Endothelial cell of umbilical vein (primary cell): ENCODE data around the gene TBC1D17. TPM values are rescaled to one million over a fixed set of nuclear protein-coding genes. Genes with fewer than 3 reads are reported as not detected.

Source experiments
- BruUV-seq: library from RNA; stranded (reverse); fragments of 400-500 nt; replicated peaks from 2 replicates; lab custom pipeline; 2021; lab: Mats Ljungman, UMichigan
- CTCF ChIA-PET: fragments of 300-600, 350-600 bp; sonication (Branson Sonifier 250); formaldehyde crosslinking; loops from one replicate; lab custom pipeline; 2021; ENCODE audit warnings: antibody characterized with exemption, inconsistent platforms; lab: Charles Lee
- POLR2A ChIA-PET: fragments of 300-600, 350-600 bp; sonication (Branson Sonifier 250); formaldehyde crosslinking; loops from one replicate; lab custom pipeline; 2021; ENCODE audit warnings: antibody characterized with exemption, inconsistent platforms; lab: Charles Lee
- DNase-seq: peaks from one replicate; pipeline ENCODE4 v3.0.0-alpha.2; 2011; ENCODE audit warnings: low read depth, low spot score
- FAIRE-seq: peaks from 2 replicates; lab custom pipeline; 2011; peaks lifted over from hg19 to GRCh38; lab: Jason Lieb, UNC
- H2AFZ ChIP-seq: 2 replicates; pipeline ENCODE4 v1.6.0; 2012; ENCODE audit warnings: low read depth, low read length, control low read depth, inconsistent platforms
- H3K27ac ChIP-seq: 2 replicates; pipeline ENCODE4 v1.5.1; 2011; ENCODE audit warnings: low read depth, mild to moderate bottlenecking, control low read depth, low read length, moderate library complexity; ENCODE audit not compliant: insufficient read depth
- H3K27me3 ChIP-seq, 2 experiments: 2 replicates each; pipeline versions ENCODE4 v1.6.0 to v1.6.1; 2011; ENCODE audit warnings: low read length in 2 of 2, mixed read lengths in 1 of 2; ENCODE audit not compliant: control insufficient read depth in 2 of 2, insufficient read depth in 2 of 2
- H3K36me3 ChIP-seq, 2 experiments: 2 replicates in 1 of 2; 3 replicates in 1 of 2; pipeline ENCODE4 v1.5.1; 2011; ENCODE audit warnings: low read length in 2 of 2, mild to moderate bottlenecking in 1 of 2, moderate library complexity in 1 of 2; ENCODE audit not compliant: control insufficient read depth in 2 of 2, insufficient read depth in 2 of 2; ENCODE audit errors: extremely low read depth in 1 of 2
- H3K4me1 ChIP-seq: 3 replicates; pipeline ENCODE4 v1.5.1; 2011; ENCODE audit warnings: mild to moderate bottlenecking, low read length; ENCODE audit not compliant: control insufficient read depth, insufficient read depth; ENCODE audit errors: extremely low read depth
- H3K4me2 ChIP-seq: 2 replicates; pipeline ENCODE4 v1.6.1; 2011; ENCODE audit warnings: low read length, control low read depth, mixed read lengths; ENCODE audit not compliant: insufficient read depth
- H3K4me3 ChIP-seq, 3 experiments: fragments of 200-600 bp in 1 of 3; sonication (generic), shearing (Covaris generic) in 1 of 3; replicated peaks in 1 of 3; 2 replicates each; pipeline ENCODE4 v1.5.1; 2011 to 2016; ENCODE audit warnings: control low read depth in 3 of 3, low read length in 3 of 3, mild to moderate bottlenecking in 2 of 3, inconsistent platforms in 1 of 3, low read depth in 1 of 3, moderate library complexity in 1 of 3; ENCODE audit not compliant: insufficient read depth in 1 of 3
- H3K79me2 ChIP-seq: 2 replicates; pipeline ENCODE4 v1.6.0; 2012; ENCODE audit warnings: low read length, inconsistent platforms; ENCODE audit not compliant: control insufficient read depth, insufficient read depth
- H3K9ac ChIP-seq: replicated peaks from 2 replicates; pipeline ENCODE3; 2011; ENCODE audit warnings: low read length, control low read depth; ENCODE audit not compliant: insufficient read depth; ENCODE audit errors: extremely low read depth
- H3K9me1 ChIP-seq: replicated peaks from 3 replicates; pipeline ENCODE4 v1.6.0; 2011; ENCODE audit warnings: mild to moderate bottlenecking, low read length; ENCODE audit not compliant: control insufficient read depth, insufficient read depth; ENCODE audit errors: extremely low read depth
- H3K9me3 ChIP-seq: replicated peaks from 2 replicates; pipeline ENCODE4 v1.5.1; 2012; ENCODE audit warnings: low read length, inconsistent platforms; ENCODE audit not compliant: control insufficient read depth, insufficient read depth
- H4K20me1 ChIP-seq: replicated peaks from 2 replicates; pipeline ENCODE3; 2011; ENCODE audit warnings: mild to moderate bottlenecking, low read length; ENCODE audit not compliant: control insufficient read depth, insufficient read depth; ENCODE audit errors: extremely low read depth
- CTCF ChIP-seq, 2 donors: IDR thresholded peaks; 1 replicate in 1 of 2; 2 replicates in 1 of 2; pipeline ENCODE4 v1.5.1; 2011; ENCODE audit warnings: low read length in 2 of 2, mild to moderate bottlenecking in 2 of 2, moderate library complexity in 2 of 2, control low read depth in 1 of 2, inconsistent platforms in 1 of 2, low read depth in 1 of 2; ENCODE audit not compliant: insufficient read depth in 1 of 2; ENCODE audit errors: extremely low read depth in 1 of 2
- EZH2 ChIP-seq: IDR thresholded peaks from 2 replicates; pipeline ENCODE4 v1.6.1; 2012; ENCODE audit warnings: borderline replicate concordance, low read depth, mild to moderate bottlenecking, moderate library complexity, low read length, inconsistent platforms; ENCODE audit not compliant: severe bottlenecking
- FOS ChIP-seq: IDR thresholded peaks from 2 replicates; pipeline ENCODE4 v1.6.1; 2011; ENCODE audit warnings: mild to moderate bottlenecking, low read length, moderate library complexity, borderline replicate concordance; ENCODE audit not compliant: insufficient read depth
- GATA2 ChIP-seq: IDR thresholded peaks from 2 replicates; pipeline ENCODE4 v1.7.0; 2011; ENCODE audit warnings: low read depth, mild to moderate bottlenecking, moderate library complexity, mixed read lengths, low read length; ENCODE audit not compliant: insufficient read length, insufficient read depth
- JUN ChIP-seq: IDR thresholded peaks from 2 replicates; pipeline ENCODE4 v1.6.1; 2011; ENCODE audit warnings: borderline replicate concordance, low read depth; ENCODE audit not compliant: insufficient read length, insufficient read depth
- MYC ChIP-seq: IDR thresholded peaks from one replicate; pipeline ENCODE4 v1.6.1; 2011; ENCODE audit warnings: mild to moderate bottlenecking, low read depth, low read length
- POLR2A ChIP-seq: IDR thresholded peaks from 2 replicates; pipeline ENCODE4 v1.6.1; 2012; ENCODE audit warnings: low read depth, mild to moderate bottlenecking, control low read depth, low read length
- POLR2AphosphoS5 ChIP-seq: IDR thresholded peaks from 2 replicates; pipeline ENCODE4 v1.6.1; 2012; ENCODE audit warnings: low read depth, mild to moderate bottlenecking, control low read depth, low read length, moderate library complexity; ENCODE audit not compliant: insufficient read depth
- dilution Hi-C: fragments of 300-500 bp; cut with MboI; formaldehyde crosslinking; loops from one replicate; pipeline ENCODE4 v1.15.0; 2019; ENCODE audit warnings: low sequenced_read_pairs; ENCODE audit not compliant: extremely low pct_ligation_motif_present
- intact Hi-C: fragments of 100-400 bp; cut with micrococcal nuclease; formaldehyde crosslinking; loops from one replicate; pipeline ENCODE4 v1.10.0; 2022
- polyA plus RNA-seq, 4 experiments: library from polyadenylated mRNA; depleted of rRNA in 3 of 4; stranded (reverse) in 3 of 4; unstranded in 1 of 4; fragments of >200 nt; gene quantifications; 2 replicates each; pipeline versions ENCODE4 v1.2.1 to v1.2.3, GENCODE V29; 2011 to 2012; ENCODE audit warnings: missing spikeins in 1 of 4
- total RNA-seq: library from RNA; stranded (reverse); gene quantifications from 2 replicates; pipeline ENCODE4 v1.2.3, GENCODE V29; 2021
- TF ChIP-seq, protein P1 (sequence below): IDR thresholded peaks from 2 replicates; pipeline ENCODE4 v1.6.1; 2011; ENCODE audit not compliant: insufficient read depth, insufficient read length

Gene TBC1D17
- total and polyA plus RNA-seq, 2 donors (not counting 3 experiments of a cell fraction or from before 2014, with no cell fraction given) = 34.2 to 39.3 TPM

DNA sequence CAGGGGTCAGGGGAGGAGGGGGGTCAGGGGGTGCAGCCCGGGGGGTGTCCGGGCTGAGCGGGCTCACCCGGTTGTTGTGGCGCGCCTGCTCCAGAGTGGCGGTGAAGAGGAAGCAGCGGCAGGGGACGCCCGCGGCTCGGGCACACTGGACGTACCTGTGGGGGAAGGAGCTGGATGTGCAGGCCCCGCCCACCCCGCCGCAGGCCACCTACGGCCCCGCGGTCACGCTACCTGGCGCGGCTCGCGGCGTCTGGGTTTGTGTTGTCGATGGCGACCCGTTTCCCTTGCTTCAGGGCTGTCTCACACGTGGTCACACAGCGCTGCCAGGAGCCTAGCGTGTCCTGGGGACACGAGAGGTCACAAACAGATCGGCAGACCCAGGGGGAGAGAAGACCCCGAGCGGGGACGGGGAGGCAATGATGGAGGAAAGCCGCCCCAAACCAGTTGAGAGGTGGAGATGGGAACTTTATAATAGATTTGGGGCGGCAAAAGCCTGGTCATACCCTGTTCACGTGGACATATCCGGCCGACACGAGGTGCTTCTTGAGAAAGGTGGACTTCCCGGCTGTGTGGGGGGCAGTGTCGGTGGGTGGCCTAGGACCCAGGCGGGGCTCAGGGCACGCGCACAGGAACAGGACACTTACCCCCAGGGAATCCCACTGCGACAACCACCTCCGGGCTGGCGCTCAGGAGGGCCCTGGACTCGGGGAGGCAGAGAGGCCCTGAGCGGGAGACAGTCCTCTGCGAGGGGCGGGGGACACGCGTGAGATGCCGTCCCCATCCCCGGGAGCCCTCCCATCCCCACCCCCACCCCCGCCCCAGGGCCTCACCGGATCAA is 15.7 kb upstream of the TBC1D17 start:
- no peak overlapping the region for H3K4me3 ChIP-seq
- H3K27ac ChIP-seq = no peak overlapping the region
- ChIA-PET CTCF (no interaction called here), POLR2A (no interaction called here)
- intact Hi-C loops = no loop called here
- no peak overlapping the region for H3K9ac ChIP-seq
- H4K20me1 ChIP-seq = no peaks in the 10 kb centered on the region
- TF ChIP-seq CTCF (IDR thresholded peaks at IDR 0.05; ENCODE audit: extremely low read depth in 1 of 2, insufficient read depth in 1 of 2, low read depth in 1 of 2, low read length in 2 of 2) (no peak), EZH2 (no peak), POLR2A (no peak), JUN (no peak), POLR2AphosphoS5 (no peak), FOS (no peak), MYC (no peak), GATA2 (no peak)
- TF ChIP-seq, protein P1, sequence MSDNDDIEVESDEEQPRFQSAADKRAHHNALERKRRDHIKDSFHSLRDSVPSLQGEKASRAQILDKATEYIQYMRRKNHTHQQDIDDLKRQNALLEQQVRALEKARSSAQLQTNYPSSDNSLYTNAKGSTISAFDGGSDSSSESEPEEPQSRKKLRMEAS = no peak
- no TSS peak for BruUV-seq
- H3K4me2 ChIP-seq = no peak overlapping the region
- H3K27me3 ChIP-seq = no peaks in the 10 kb centered on the region
- no peak for FAIRE-seq
- H3K9me1 ChIP-seq = no peaks in the 10 kb centered on the region
- H3K79me2 ChIP-seq = peaks cover 26% of the 10 kb centered on the region
- dilution Hi-C loops = no loop called here
- H3K9me3 ChIP-seq = no peaks in the 10 kb centered on the region
- H3K4me1 ChIP-seq = peaks cover 20% of the 10 kb centered on the region
- DNase-seq = no peak
- H3K36me3 ChIP-seq = peaks cover 15 to 54% of the 10 kb centered on the region in 2 experiments
- no peak overlapping the region for H2AFZ ChIP-seq
